Mesodermal cell (in vitro differentiated cells): ENCODE results near the gene CACNA2D2.

Experiments used
- H3K27ac ChIP-seq: 2 replicates; pipeline ENCODE4 v1.7.0; 2013; ENCODE audit warnings: mild to moderate bottlenecking, low read depth, low read length, moderate library complexity; ENCODE audit not compliant: severe bottlenecking
- H3K36me3 ChIP-seq: 2 replicates; pipeline ENCODE4 v1.7.1; 2013; ENCODE audit warnings: mild to moderate bottlenecking, low read length, moderate library complexity; ENCODE audit not compliant: control insufficient read depth, insufficient read depth
- H3K4me1 ChIP-seq: one replicate; pipeline ENCODE4 v1.7.1; 2013; ENCODE audit warnings: mild to moderate bottlenecking, low read length; ENCODE audit not compliant: insufficient read depth, control insufficient read depth, poor library complexity, severe bottlenecking
- H3K4me3 ChIP-seq: 2 replicates; pipeline ENCODE4 v1.7.0; 2013; ENCODE audit warnings: low read length, control low read depth, mild to moderate bottlenecking; ENCODE audit not compliant: insufficient read depth, poor library complexity, severe bottlenecking; ENCODE audit errors: extremely low read depth
- H3K9me3 ChIP-seq: 2 replicates; pipeline ENCODE4 v1.7.1; 2013; ENCODE audit warnings: mild to moderate bottlenecking, low read length, moderate library complexity; ENCODE audit not compliant: control insufficient read depth
- WGBS, 2 experiments: methylation state at CpG; one replicate each; pipeline ENCODE4 v1.1.5; 2013; ENCODE audit warnings: missing lambda C conversion rate in 2 of 2; ENCODE audit not compliant: insufficient coverage in 2 of 2; 5-methylcytosine and 5-hydroxymethylcytosine counted together

Gene CACNA2D2

DNA sequence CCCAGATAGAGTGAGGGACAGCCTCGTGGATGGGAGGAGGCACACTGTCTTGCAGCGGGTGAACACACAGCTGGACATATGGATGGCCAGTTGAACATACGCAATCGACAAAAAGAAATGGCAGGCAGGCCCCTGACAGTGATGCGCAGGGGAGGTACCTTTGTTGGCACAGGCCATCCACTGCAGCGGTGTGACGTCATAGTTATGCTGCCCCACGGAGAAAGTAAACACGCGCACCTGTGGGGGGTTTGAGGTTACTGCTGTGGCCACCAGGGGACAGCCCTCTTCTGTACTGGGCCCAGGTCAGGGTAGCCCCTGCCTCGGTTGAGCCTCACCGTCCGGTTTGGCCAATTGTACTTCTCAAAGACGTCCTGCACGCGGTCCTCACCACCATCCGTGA is 124.7 kb downstream of the CACNA2D2 start:
- Histone ChIP-seq H3K9me3 (no peaks in the 10 kb centered on the region), H3K27ac (no peak overlapping the region), H3K4me3 (no peak overlapping the region), H3K4me1 (no peaks in the 10 kb centered on the region), H3K36me3 (no peaks in the 10 kb centered on the region)
- 92 to 93% methylated on average over 12 of the region's 17 CpGs for WGBS, 2 experiments

DNA sequence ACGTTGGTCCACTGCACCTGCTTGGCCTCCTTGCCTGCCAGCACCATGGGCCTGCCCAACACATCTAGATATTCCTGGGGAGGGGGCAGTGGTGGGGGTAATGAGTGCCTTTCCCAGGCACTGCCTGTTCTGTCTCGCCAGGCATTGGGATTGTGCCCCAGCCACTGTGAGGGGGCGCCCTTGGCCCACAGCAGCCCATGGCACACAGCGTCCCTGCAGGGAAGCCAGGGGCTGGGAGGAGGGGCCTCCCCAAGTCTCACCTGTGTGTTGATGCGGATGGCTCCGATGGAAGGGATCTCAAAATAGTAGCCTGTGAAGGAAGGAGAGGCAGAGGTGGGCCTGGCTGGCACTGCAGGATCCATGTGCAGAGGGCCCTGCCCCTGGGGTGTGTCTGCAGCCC is 125.4 kb downstream of the CACNA2D2 start:
- Histone ChIP-seq H3K4me1 (no peaks in the 10 kb centered on the region), H3K9me3 (no peaks in the 10 kb centered on the region), H3K36me3 (no peaks in the 10 kb centered on the region), H3K27ac (no peak overlapping the region), H3K4me3 (no peak overlapping the region)
- WGBS, 2 experiments, result 80 to 85% methylated on average over 3 of the region's 6 CpGs

DNA sequence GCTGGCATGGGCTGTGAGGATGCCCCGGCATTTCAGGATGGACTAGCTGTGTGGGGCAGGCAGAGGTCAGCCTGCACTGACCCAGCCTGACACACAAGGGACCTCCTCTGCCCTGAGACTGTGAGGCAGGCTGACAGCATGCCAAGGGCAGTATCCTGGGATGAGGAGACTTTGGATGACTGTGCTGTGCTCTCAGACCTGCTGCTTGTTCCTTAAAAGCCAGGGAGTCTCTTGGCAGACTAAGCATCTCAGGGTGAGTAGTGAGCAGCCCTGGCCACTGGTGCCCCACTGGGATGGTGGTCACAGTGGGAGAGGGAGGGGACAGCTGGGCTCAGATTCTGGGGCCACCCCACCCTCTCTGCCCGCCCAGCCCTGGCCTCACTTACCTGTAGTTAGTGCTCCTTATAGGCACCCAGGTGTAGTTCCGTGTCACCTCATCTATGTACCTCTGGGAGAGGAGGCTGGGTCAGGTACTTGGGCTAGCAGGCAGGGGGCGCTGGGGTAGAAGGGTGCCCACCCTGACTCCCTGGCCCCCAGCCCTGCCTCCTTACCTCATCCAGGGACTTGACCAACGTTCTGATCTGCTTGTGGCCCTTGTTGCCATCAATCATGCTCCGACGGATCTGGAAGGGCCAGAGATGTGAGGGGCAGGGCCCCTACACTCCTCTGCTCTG is 128.0 kb downstream of the CACNA2D2 start:
- no peak overlapping the region for H3K4me3 ChIP-seq
- WGBS, 2 experiments, result 69 to 72% methylated on average over 5 of the region's 7 CpGs
- H3K27ac ChIP-seq, result no peak overlapping the region

DNA sequence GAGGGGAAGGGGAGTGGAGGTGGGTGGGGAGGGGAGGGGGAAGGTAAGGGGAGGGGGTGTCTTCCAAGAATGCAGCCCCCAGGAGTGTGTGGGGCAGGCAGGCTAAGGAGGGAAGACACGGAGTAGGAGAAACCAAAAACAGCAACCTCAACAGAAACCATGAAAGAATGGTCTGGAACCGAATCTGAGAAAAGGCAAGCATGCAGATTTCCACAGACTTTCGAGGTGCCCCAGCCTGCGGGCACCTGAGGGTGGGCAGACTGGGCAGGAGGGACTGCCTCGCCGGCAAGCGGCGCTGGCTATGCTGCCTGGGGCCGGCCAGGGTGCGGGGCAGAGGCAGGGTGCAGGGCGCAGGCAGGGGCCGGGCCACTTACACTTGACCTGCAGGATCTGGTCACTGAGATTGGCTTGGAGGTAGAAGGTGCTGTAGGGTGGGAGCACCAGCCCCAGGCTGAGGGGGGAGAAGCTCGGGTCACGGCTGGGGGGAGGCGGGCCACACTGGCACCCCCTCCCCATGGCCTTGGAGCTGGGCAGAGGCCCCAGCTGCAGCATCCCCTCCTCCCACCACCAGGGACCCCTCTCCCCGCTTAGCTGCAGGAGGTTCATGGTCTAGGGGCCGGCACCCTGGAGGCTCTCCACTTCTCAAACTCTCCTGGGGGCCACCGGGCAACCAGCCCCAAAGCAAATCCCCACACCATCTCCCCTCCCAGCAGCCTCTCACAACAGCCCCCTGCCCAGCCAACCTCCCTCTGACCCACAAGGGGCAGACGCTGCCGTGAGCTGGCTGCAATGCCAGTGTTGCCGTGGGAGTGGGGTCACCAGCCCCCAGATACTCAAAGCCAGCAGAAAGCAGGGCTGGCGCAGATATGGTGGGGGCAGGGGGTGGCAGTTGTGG is 128.8 kb downstream of the CACNA2D2 start:
- Histone ChIP-seq H3K4me3 (no peak overlapping the region), H3K36me3 (no peaks in the 10 kb centered on the region), H3K27ac (no peak overlapping the region), H3K9me3 (no peaks in the 10 kb centered on the region), H3K4me1 (peaks cover 1% of the 10 kb centered on the region)
- 75 to 88% methylated on average over 10 to 14 of the region's 22 CpGs for WGBS, 2 experiments

More for the DNA sequence above, 128.0 kb downstream of the CACNA2D2 start:
- Histone ChIP-seq H3K9me3 (no peaks in the 10 kb centered on the region), H3K4me1 (no peaks in the 10 kb centered on the region), H3K36me3 (no peaks in the 10 kb centered on the region)

DNA sequence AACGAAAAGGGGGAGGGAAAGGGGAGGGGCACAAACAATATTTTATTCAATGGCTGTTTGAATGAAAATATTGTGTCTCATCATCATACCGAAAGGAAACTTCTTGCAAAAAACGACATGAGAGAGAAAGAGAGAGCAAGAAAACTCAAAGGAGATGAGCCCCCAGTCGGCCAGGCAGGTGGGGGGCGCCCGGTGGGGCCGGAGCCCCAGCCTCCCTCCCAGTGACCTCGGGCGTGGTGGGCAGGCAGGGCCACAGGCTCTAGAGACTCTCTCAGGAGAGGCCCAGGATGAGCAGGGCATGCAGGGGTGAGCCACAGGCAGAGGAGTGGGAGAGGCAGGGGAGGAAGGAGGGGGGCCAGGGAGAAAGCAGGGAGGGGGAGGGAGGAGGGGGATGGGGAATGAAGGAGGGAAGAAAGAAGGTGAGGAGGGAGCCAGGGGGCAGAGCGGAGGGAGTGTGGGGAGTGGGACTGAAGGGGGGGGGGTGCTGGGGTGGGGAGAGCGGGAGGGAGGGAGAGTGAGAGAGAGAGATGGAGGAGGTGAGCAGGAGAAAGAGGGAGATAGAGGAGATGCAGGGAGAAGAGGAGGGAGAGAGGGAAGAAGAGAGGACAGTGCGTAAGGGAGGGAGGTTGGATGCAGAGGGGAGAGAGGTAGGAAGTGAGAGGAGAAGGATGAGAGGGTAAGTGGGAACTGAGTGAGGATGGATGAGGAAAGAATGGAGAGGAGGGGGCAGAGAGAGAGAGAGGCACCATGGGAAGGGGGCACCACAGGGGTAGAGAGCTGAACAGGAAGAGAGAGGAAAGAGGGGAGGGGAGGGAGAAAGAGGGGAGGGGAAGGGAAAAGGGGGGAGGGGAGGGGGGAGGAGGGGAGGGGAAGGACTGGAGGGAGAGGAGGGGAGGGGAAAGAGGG is 130.0 kb downstream of the CACNA2D2 start:
- no peak overlapping the region for H3K4me3 ChIP-seq
- no peaks in the 10 kb centered on the region for H3K36me3 ChIP-seq
- no peak overlapping the region for H3K27ac ChIP-seq
- H3K9me3 ChIP-seq, result no peaks in the 10 kb centered on the region
- peaks cover 2% of the 10 kb centered on the region for H3K4me1 ChIP-seq
- WGBS, 2 experiments, result 52 to 58% methylated on average over 9 to 10 of the region's 12 CpGs

DNA sequence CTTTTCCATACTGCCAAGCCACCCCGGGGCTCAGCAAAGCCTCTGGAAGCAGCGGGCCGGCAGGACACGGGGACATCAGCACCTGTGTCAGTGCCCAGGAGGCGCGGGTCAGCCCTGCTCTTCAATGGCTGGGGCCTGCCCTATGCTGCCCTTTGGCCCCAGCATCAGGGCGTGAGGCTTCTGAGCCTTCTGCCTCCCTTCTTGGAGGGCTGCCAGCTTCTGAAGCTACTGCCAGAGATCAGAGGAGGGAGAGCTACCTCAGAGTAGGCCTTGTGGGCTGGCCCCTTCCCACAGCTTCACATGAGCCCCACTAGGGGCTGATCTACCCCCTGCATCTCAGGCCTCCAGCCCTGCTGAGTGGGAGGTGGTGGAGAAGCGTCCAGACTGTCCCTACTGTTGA is 131.1 kb downstream of the CACNA2D2 start:
- Histone ChIP-seq H3K36me3 (no peaks in the 10 kb centered on the region), H3K9me3 (no peaks in the 10 kb centered on the region), H3K4me1 (peaks cover 2% of the 10 kb centered on the region), H3K27ac (no peak overlapping the region), H3K4me3 (no peak overlapping the region)
- 84 to 85% methylated on average over 7 to 8 of the region's 8 CpGs for WGBS, 2 experiments

DNA sequence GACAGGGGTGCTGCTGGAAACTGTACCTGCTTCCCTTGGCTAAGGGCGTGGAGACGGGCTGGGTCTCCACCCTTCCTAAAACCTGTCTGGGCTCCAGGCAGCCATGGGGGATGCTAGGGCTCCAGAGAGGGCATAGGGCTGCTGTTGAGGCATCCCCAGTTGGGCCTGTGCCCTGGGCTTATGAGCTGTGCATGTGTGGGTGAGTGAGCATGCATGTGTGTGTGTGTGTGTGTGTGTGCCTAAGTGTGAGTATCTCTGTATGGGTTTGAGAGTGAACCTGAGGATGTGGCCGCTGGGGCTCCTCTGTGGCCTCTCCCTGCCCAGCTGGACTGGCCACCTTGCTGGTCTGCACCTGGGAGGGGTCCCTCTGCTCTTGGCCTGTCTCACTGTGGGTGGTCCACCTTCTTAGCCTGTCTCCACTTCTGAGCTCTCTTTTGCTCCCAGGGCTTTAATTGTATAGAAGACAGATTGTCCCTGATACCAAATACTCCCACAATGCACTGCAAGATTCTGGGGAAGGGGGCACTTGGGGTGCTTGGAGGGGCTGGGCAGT is 132.2 kb downstream of the CACNA2D2 start:
- Histone ChIP-seq H3K4me1 (peaks cover 2% of the 10 kb centered on the region), H3K36me3 (no peaks in the 10 kb centered on the region), H3K27ac (no peak overlapping the region), H3K9me3 (no peaks in the 10 kb centered on the region), H3K4me3 (no peak overlapping the region)
- 94 to 97% methylated on average over 3 of the region's 3 CpGs for WGBS, 2 experiments

DNA sequence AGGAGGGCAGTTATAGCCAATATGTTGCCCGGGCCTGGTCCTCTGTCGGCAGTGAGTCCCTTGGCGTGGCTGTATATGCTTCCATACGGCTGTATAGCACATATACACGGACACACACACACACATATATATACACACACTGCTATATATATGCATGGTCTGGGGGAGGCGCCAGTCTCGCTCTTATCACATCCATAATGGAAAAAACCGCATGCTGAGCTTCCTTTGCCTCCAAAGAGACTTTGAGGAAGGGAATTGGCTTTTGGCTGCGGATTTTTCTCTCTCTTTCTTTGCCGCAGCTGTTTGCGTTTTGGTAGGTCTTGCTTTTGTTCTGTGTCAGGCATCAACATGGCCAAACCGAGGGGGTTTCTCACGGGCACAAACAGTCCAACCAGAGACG is 132.8 kb downstream of the CACNA2D2 start:
- H3K9me3 ChIP-seq, result no peaks in the 10 kb centered on the region
- whole genome bisulfite sequencing, 2 experiments, result 74 to 75% methylated on average over 8 to 10 of the region's 14 CpGs
- no peak overlapping the region for H3K27ac ChIP-seq
- H3K36me3 ChIP-seq, result no peaks in the 10 kb centered on the region
- peaks cover 2% of the 10 kb centered on the region for H3K4me1 ChIP-seq
- no peak overlapping the region for H3K4me3 ChIP-seq

DNA sequence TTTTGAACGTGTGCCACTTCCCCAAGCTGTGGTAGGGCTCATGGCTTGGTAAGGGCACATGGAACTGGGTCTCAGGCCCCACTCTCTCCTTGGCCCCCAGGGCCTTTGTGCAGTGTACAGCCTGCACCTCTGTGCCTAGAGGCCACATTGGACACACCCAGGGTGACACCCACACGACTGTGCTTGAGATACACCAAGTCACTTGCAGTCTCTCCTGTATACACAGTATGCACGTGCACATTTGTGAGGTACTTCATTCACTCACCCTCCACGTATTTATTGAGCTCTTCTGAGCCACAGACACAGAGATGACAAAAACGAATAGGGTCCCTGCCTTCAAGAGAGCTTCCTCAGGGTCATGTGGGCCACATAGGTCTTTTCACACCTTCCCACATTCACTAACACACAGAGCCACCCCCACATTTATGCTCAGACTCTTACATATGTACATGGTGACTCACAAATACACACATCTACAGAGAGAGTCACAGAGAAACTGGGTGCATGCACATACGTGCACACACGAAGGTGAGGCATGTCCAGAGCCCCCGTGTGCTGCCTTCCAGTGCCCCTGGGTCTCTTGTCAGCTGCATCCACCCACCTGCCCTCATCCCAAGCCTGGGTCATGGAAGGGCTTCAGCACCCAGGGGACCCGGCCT is 134.3 kb downstream of the CACNA2D2 start:
- Histone ChIP-seq H3K36me3 (no peaks in the 10 kb centered on the region), H3K27ac (no peak overlapping the region), H3K4me1 (peaks cover 8% of the 10 kb centered on the region), H3K4me3 (no peak overlapping the region), H3K9me3 (no peaks in the 10 kb centered on the region)
- 79 to 87% methylated on average over 9 of the region's 9 CpGs for WGBS, 2 experiments

DNA sequence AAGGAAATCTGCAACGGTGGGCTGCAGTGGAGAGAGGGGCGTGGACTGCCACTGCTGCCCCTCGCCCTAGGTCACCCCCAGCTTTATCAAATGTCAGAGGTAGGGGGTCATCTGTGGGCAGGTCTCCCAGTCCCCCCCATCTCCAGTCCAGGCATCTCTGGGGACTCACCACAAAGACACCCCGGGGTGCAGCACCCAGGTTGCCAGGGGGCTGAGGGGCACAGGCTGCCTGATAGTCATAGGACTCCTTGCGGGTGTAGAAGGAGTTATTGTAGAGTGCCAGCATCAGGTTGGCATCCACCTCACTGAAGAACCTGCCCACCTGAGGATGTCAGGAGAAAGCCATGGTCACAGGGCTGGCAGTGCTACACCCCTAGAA is 137.6 kb downstream of the CACNA2D2 start:
- WGBS, 2 experiments, result 77% methylated on average over 4 of the region's 5 CpGs; no CpG with 5 or more reads in 1 of the 2 experiments
- H3K36me3 ChIP-seq, result no peaks in the 10 kb centered on the region
- H3K27ac ChIP-seq, result no peak overlapping the region
- peaks cover 8% of the 10 kb centered on the region for H3K4me1 ChIP-seq
- H3K4me3 ChIP-seq, result peak overlapping the region; percentile 52
- no peaks in the 10 kb centered on the region for H3K9me3 ChIP-seq
